ENCODE measurements around the gene HCN3.
"Not testable (repeated sequence)": the region's sequence is repeated elsewhere in the genome, so short reads cannot be mapped to it uniquely, and the experiment has no call there.

The HCN3 gene

DNA sequence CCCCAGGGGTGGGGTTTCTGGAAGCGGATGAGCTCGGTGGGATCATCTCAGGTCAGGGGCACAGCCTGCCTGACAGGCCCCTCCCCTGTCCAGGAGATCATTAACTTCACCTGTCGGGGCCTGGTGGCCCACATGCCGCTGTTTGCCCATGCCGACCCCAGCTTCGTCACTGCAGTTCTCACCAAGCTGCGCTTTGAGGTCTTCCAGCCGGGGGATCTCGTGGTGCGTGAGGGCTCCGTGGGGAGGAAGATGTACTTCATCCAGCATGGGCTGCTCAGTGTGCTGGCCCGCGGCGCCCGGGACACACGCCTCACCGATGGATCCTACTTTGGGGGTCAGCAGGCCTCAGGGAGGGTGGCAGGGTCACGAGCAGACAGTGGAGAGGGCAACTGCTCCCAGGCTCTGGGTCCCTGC lies 8.4 kb downstream of the HCN3 start:
- DNase-seq, result no peak

DNA sequence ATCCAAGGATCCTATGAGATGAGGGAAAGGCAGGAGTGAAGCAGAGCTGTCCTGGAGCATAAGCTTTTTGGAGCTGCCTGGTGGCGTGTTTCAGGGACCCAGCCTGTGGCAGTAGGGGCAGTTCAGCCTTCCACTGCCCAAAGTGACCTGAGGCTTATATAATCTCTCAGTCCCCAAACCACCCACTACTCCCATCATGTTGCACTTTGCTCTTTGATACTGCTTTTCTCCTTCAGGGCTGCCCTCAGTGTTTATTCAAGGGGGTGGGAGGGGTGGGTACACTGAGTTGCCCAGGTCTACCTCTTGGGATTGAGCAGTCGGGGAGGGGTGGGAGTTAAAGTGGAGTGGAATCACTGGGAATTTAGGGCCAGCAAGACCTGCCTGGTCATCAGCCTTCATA lies 9.3 kb downstream of the HCN3 start:
- no peak for DNase-seq

DNA sequence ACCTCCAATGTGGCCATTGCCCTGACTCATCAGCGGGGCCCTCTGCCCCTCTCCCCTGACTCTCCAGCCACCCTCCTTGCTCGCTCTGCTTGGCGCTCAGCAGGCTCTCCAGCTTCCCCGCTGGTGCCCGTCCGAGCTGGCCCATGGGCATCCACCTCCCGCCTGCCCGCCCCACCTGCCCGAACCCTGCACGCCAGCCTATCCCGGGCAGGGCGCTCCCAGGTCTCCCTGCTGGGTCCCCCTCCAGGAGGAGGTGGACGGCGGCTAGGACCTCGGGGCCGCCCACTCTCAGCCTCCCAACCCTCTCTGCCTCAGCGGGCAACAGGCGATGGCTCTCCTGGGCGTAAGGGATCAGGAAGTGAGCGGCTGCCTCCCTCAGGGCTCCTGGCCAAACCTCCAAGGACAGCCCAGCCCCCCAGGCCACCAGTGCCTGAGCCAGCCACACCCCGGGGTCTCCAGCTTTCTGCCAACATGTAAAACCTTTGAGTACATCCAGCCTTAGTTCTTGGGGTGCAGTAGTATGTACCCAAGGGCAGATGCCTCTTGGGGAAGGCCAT lies 10.8 kb downstream of the HCN3 start:
- no peak for DNase-seq

DNA sequence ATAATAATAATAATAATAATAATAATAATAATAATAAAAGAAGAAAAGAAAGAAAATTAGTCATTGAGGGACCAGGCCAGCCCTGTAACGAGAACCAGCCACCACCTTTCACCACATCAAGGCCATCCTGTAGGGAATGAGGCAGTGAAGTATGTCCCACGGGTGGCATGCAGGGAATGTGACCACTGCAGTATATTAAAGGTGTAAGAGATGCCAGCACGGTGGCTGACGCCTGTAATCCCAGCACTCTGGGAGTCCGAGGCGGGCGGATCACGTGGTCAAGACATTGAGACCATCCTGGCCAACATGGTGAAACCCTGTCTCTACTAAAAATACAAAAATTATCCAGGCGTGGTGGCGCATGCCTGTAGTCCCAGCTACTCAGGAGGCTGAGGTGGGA lies 13.7 kb downstream of the HCN3 start:
- DNase-seq, result not testable (repeated sequence)

DNA sequence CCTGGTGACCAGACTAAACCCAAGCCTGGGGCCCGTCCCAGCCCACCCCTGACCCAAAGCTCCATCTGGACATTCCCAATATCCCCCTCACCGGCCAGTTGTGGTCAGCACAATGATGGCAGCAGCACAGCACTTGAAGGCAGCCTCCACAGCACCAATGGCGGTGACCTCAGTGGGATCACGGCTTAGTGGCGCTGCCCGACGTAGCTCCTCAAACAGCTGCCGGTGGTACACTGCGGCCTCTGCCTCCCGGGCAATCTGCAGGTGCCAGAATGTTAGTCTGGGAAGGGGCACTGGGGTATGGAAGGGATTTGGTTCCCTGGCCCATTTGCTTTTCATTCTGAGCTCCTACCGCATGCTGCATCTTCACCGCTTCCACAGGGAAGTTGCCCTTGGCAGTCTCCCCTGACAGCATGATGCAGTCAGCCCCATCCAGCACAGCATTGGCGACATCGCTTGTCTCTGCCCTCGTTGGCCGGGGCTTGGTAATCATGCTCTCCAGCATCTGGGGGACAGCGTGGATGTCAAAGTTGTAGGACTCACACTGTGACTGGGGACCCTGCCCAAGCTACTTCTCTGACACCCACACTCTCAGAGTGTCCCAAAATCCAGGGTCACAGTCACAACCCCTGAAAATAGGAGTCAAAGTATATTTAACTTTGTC lies 16.0 kb downstream of the HCN3 start:
- DNase-seq, result no peak

DNA sequence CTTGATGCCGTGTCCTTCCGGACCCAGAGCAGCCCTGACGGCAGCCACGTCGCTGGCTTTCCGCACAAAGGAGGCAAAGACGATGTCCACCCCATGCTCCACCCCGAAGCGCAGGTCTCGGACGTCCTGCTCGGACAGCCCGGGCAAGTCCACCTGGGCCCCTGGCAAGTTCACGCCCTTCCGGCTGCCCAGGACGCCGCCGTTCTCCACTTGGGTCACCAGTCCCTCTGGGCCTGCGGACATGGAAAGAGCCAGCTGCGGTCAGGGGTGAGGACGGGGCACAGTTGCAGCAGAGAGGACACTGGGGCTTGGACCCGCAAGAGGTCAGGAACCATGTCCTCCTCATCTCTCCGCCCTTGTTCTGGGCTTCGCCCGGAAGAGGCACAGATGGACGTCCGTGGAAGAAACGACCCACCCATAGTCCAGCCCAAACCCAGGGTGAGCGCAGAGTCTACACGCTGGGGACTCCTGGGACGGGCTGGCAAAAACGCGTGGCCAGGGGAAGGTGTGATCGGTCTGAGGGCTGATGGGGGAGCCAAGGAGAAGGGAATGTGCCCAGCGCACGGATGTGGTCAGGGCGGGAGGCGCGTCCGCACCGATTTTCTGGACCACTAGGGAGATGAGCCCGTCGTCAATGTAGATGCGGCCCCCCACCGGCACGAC lies 17.4 kb downstream of the HCN3 start:
- no peak for DNase-seq

DNA sequence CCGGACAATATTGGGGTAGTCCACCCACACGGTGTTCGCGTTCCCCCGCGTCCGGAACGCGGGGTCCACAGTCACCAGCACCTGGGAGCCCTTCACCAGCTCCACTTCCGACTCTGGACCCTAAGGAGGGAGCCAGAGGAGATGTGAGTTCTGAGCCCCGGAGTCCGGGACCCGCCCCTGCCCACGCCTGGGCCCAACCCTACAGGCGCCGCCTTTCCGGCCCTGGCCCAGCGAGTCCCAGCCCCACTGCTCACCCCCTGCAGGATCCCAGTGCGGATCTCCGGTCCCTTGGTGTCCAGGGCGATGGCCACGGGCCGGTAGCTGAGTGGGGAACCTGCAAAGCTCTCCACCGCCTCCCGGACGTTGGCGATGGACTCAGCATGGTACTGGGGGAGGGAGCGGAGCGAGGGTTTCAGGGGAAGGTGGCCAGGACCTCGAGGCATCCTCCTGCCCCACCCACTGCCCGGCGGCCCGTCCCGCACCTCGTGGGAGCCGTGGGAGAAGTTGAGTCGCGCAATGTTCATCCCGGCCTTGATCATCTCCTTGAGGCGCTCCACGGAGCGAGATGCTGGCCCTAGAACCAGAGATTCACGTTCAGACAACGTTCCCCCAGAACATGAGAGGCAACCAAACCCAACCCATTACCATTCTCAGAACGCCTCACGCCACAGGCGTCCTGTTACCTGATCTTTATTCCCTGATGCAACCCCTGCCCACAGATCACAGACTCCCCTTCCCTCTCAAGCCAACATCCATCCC lies 18.1 kb downstream of the HCN3 start:
- no peak for DNase-seq

DNA sequence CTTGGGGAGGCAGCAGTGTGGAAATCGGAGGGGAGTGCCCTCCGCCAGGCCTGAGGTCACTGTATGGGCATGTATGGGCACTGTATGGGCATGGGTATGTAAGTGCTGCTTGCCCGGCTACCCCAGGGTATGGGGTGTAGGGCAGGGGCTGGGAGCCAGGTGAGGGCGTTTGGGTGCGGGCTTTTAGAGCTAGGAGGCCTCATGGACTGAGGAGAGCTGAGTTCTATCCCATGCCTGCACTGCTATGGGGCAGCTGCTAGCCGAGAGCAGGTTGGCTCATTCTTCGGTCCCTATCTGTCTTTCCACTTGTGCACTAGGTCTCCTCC lies 18.6 kb downstream of the HCN3 start:
- DNase-seq, result no peak

DNA sequence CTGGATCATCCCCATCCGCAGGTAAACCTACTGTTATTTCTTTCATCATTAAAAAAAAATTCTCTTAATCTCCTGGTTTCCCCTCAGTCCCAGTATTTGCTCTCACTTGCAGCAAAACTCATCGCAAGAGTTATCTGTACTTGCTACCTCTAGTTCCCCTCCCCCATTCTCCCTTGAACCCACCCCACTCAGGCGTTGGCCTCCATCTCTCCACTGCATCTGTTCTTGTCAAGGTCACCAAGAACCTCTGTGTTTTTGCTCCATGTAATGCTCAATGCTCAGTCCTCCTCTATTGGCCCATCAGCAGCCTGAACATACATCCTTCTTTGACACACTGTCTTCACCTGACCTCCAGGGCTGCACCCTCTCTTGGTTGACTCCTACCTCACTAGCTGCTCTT lies 19.4 kb downstream of the HCN3 start:
- DNase-seq, result no peak

DNA sequence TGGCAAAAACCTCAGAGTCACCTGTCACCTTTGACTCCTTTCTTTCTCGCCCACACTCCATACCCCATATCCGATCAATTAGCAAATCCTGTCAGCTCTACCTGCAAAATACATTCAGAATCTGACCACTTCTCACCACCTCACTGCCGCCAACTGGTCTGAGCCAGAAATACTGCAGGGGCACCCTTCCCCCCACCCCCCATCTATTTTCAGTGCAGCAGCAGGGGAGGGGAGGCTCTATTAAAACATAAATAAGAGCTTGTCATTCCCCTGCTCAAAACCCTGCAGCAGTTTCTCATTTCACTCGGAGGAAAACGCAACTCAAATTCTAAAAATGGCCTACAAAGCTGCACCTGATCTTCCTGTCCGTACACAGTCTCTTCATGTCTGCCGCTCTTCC lies 20.1 kb downstream of the HCN3 start:
- no peak for DNase-seq

DNA sequence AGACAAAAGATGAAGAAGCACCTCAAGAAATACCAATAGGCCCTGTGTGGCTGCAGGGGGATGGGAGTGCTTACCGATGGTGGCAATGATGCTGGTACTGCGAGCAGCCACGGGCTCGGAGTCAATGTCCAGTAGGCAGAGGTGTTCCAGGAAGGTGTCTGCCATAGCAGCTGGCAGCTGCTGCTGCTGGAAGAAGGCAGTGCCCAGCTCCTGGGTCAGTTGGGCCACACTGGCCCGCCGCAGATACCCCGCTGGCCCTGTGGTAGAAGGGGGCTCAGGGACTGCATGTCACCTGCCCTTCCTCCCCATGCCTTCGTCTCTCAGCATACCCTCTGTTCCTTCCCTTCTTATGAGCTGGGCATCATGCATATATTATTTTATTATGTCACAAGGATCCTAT lies 22.8 kb downstream of the HCN3 start:
- no peak for DNase-seq

DNA sequence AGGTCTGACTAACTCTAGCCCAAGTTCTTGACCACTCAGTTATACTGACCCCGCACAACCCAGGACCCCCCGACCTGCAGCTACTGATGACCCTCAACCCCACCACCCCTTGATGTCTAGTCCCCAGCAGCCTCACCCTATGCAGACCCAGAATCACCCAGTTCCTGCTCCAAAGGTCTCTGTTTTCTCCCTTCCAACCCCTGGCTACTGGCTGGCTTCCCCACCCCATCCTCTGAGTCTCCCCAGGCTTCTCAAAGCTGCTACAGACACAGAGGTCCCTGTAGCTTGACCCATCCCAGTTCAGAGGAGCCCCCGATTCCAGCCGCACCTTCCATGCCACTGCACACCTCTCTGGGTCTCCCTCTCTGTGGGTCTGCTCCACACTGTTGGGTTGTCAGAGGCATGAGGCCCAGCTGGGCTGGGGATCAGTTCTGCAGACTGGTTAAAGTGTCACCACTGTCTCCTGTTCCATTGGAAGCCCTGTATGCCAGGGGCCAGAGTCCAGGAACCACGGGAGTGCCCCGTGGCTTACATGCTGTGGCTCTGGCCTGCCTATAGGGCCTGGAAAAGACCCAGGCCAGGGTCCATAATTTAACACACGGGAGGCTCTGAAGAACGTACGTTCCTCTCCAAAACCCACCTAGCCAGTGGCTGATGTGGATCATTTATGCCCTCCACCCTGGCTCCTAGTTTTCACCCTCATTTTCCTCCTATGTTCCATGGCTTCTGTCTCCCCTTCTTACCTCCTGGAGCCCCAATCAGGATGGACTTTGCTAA lies 23.5 kb downstream of the HCN3 start:
- no peak for DNase-seq

DNA sequence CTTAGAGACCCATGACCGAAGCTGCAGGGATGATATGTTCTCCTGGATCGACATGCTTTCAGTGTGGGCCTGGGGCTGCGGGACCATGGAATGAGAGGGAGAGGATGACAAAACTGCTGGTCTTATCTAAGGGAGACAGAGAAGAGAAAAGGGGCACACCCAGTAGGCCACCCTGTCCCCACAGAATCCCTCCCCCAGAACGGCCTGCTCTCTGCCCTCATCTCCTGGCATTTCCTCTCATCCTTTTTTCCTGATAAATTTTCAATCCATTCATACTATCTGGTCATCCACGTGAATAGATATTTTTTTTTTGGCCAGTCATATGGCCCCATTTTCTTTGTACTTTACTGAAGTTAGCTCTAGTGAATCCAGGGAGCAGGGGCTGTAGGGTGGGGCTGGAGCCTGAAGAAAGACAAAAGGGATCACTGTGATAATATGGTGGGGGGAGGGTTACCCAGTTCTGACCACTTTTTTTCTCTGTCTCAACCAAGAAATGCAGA lies 24.1 kb downstream of the HCN3 start, which contains the start of gene PKLR:
Gene PKLR, minus strand, starts transcription at position 97 of the 500 bp plus-strand sequence. Its CDS starts 43 bp downstream, at position 54.
- DNase-seq, result no peak

DNA sequence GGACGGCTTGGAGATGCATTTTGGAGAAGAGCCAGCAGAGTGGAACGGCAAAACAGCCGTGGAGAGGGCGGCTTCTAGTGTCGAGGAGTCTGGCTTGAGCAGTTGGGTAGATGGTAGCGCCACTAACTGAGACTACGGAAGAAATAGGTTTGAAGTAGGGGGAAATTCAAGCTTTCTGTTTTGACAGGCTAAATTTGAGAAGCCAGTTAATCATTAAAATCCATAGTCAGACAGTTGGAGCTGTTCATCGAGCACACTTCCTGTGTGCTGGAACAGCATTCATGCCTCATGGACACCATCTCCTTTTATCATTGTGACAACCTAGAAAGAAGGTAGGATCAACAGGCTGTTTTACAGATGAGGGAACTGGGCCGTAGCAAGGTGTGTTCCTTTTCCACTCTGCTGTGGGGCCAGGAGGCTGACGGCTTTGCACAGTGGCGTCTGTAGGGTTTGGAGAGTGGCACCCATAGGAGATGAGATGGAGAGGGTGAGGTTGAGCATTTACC lies 27.3 kb downstream of the HCN3 start:
- no peak for DNase-seq

DNA sequence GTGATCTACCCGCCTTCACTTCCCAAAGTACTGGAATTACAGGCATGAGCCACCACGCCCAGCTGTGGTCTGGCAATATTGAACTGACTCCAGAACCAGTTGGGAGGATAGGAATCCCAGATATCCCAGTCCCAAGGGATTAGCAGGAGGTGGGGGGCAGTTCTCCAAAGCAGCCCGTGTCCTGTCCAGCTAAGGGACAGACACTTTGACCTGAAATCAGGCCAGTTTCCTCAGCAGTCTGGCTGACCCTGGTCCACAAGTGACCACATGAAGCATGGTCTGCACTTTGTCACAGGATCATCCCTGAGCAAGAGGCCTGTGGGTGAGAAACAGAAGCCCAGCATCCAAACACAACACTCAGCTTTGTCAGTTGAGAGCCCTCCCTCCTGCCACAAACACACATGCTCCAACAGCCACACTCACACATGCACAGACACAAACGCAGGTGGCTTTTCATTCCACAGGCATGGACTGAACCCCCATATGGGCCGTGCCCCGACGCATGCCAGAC lies 28.7 kb downstream of the HCN3 start:
- DNase-seq, result no peak

DNA sequence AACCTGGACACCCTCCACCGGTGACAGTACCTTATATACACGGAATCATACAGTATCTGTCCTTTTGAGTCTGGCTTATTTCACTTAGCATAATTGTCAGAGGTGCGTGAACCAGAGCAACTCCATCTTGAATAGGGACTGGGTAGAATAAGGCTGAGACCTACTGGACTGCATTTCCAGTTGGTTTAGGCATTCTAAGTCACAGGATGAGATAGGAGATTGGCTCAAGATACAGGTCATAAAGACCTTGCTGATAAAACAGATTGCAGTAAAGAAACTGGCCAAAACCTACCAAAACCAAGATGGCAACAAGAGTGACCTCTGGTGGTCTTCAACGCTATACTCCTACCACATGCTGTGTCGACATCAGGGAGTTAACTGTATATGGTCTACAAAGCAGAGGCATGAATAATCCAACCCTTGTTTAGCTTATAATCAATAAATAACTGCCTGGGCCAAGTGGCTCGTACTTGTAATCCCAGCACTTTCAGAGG lies 30.0 kb downstream of the HCN3 start:
- DNase-seq, result peak in 1 of 2 donors; percentile 34

DNA sequence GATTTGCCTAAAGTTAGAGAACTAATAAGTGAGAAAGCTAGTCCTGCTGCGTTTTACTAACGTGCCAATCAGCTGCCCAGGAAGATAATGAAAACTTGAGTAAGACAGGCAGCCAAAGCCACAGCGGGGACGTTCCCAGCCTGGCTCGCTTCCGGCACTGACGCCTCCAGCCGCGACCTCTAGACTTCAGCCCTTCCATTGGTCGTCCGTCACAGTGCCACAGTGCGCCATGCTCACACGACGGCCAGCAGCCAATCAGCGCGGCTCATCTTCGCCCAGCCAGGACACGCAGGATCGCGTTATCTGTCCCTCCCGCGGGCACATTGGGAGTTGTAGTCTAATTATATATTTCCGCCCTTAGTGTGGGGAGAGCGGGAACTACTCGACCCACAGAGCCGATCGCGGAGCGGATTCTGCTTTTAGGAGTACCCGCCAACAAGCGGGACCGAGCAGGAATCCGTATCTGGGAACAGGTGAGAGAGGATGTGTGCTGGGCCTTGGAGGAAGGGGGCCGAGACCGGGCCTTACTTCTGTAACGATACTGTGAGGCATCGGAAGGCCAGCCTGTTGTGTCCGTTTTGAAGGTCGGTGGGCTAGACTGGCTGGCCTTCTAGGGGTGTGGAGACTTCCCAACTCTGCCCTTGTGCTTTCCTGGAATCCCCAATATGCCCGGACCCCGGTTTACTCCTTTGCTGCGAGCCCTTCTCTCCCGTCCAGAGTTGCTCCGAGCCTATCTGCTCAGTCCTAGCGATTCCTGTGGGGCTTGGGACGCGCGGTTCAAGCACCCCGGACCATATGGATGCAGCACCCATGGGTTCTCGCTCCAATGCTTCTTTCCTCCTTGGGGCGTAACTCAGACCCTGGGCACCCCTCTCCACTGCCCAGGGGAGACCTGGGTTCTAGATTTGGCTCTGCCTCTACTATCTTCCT lies 31.5 kb downstream of the HCN3 start, which contains the start of gene FDPS:
Gene FDPS, plus strand, starts transcription at position 374 of the 930 bp plus-strand sequence. CDS start 924 bp downstream, outside the sequence.
- DNase-seq, result peak; percentile 98 to 99

DNA sequence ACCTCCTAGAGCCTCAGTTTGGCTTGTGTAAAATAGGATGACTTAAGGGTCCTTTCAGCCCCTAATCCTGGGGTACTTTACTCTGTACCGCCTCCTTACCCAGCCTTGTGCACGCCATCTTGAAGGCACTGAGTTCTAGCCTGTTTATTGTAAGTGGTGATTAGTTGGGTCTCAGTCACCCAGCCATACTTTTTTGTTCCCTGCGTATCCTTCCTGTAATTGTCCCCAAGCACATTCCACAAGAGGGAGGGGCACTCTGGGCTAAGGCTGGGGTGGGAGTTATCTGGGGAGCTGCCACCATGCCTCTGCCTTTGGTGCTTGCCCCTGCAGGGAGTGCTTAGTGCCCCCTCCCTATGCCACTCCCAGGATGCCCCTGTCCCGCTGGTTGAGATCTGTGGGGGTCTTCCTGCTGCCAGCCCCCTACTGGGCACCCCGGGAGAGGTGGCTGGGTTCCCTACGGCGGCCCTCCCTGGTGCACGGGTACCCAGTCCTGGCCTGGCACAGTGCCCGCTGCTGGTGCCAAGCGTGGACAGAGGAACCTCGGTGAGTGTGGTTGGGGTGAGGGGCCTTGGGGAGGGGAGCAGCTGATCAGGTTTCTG lies 32.3 kb downstream of the HCN3 start:
- no peak for DNase-seq

DNA sequence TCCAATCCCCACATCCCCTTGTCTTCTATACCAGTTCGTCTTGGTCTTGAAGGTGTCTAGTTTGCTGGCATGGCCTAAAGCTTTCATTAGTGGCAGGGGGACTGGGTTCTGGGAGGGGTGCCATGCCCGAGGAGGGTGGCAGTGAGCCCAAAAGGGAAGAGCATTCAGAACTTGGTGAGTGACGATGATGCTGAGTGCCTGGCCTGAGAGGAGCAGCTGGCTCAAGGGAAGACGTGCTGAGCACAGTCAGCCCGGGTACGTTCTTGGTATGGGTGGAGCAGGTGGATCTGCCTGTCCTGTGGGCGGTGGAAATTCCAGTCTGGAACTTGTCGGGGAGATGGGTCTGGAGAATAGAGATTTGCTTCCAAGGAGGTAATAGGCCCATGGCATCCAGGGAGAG lies 36.0 kb downstream of the HCN3 start:
- DNase-seq, result no peak

DNA sequence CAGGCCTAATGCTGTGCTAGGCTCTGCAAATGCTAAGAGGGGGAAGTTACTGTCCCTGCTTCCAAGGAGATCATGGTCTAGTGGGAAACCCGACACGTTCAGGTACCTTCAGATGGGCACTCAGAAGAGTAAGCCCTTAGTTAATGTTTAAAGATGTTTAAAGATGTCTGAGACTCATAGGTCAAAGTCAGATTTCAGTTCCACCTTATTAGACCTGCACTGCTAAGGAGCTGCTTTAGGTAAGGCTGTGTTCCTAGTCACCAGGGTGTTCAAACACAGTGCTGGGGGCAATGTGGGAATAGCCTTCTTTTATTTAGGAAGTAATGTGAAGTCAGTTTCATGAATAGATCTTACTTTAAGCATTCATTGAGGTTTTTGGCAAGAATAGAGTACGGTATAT lies 39.7 kb downstream of the HCN3 start:
- no peak for DNase-seq

All from CD4-positive, alpha-beta T cell treated with Interferon alpha-2 for 1 hour (primary cell).